22Rv1 (cell line): ENCODE data around the gene NPDC1.

ENCODE experiments used
- H3K27ac ChIP-seq: fragments of 450-650 bp; 2 replicates; pipeline ENCODE4 v1.5.1; 2017
- ZFX ChIP-seq: fragments of 450-650 bp; IDR thresholded peaks from 2 replicates; pipeline ENCODE4 v1.6.1; 2017; ENCODE audit warnings: antibody characterized with exemption, borderline replicate concordance
- TF ChIP-seq, protein P1 (sequence below): fragments of 450-650 bp; IDR thresholded peaks from 2 replicates; pipeline ENCODE4 v1.5.1; 2017; ENCODE audit warnings: mild to moderate bottlenecking

Gene NPDC1

GRCh38 chr9:137001857-137002645 lies 43.9 kb downstream of the NPDC1 start:
- H3K27ac ChIP-seq = no peak overlapping the region
- no peak for TF ChIP-seq ZFX
- TF ChIP-seq, protein P1, sequence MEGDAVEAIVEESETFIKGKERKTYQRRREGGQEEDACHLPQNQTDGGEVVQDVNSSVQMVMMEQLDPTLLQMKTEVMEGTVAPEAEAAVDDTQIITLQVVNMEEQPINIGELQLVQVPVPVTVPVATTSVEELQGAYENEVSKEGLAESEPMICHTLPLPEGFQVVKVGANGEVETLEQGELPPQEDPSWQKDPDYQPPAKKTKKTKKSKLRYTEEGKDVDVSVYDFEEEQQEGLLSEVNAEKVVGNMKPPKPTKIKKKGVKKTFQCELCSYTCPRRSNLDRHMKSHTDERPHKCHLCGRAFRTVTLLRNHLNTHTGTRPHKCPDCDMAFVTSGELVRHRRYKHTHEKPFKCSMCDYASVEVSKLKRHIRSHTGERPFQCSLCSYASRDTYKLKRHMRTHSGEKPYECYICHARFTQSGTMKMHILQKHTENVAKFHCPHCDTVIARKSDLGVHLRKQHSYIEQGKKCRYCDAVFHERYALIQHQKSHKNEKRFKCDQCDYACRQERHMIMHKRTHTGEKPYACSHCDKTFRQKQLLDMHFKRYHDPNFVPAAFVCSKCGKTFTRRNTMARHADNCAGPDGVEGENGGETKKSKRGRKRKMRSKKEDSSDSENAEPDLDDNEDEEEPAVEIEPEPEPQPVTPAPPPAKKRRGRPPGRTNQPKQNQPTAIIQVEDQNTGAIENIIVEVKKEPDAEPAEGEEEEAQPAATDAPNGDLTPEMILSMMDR = no peak

GRCh38 chr9:137000177-137000930 lies 45.6 kb downstream of the NPDC1 start:
- no peak overlapping the region for H3K27ac ChIP-seq
- TF ChIP-seq, protein P1 = no peak
- no peak for TF ChIP-seq ZFX

DNA sequence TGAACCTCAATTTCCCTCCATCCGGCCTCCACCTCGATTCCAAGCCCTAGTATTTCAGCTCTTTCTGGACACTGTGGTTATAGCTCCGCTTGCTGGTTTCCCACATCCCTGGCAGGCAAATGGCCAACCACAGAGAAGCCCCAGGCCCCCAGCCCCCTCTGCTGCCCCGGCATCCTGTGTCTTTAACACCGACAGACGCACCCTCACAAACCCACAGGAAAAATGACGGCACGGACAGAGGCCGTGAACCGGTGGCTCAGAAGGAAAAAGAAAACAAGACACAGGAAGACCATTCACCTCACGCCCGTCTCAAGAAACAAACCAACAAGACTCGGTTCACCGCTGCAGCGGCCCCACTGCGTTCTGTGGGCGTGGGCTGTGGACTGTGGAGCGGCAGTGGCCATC lies 48.1 kb downstream of the NPDC1 start:
- peak overlapping the region; percentile 82; the same call in 1 of the 2 replicates for H3K27ac ChIP-seq
- TF ChIP-seq, protein P1 = no peak
- TF ChIP-seq ZFX = no peak

DNA sequence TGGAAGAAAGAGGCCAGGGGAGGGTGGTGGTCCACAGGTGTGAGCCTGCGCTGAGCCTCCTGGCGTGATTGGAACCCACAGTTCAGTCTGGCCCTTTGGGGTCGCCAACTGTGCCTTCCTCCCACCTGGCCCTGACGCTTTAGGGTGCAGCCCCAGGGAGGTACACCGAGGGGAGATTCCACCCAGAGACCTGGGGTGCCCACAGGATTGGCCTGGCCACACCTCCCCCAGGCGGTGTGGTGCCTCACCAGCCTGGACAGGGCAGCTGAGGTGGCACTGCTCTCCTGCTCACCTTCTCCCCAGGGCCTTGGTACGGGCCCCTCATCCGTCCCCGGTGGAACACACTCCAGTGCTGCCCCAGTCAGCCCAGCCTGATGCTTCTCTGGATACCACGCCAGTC lies 48.6 kb downstream of the NPDC1 start:
- H3K27ac ChIP-seq = peak overlapping the region; percentile 82
- TF ChIP-seq, protein P1 = no peak

DNA sequence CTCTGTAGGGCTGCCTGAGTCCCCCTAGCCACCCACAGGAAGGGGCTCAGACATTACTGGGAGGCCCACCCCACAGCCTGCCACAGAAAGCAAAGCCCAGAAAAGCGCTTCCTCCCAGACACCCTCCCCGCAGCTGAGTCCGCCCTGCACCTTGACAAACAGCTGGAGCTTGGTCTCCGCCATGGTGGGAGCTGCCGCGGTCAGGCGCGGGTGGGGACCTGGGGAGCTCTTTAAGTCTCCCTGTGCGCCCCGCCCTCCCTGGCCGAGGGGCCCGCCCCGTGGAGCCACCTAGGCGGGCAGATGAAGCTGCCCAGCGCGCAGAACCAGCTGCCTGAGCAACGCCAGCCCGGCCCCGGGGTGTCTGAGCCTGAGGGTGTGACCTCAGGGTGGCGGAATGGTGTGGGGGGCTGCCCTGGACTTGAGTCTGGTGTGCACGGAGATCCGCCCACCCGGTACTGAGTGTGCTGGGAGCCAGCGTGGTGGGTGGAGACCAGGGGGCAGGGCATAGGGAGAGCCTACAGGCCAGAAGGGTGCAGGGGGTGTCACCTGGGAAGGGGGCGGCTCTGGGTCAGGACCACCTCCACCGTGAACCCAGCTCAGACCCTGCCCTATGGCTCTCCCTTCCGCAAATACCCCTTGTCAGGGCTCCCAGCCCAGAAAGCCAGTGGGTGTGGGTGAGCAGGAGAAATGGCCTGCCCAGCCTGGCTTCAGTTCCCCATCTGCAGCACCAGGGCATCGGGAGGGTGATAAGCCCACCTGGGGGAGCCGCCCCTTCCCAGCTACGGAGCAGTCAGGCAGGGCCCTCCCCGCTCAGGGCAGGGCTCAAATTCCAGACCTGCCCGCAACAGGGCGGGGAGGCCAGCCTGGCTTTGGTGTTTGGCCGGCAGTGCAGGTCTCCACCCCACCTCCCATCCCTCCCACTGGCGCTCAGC lies 49.4 kb downstream of the NPDC1 start, which contains the start of gene CLIC3:
CLIC3 (minus strand) TSS at position 208 of the 932 bp plus-strand sequence; CDS start at position 183, 25 bp downstream.
- peak within 1 kb of the TSS; percentile 82 for H3K27ac ChIP-seq
- TF ChIP-seq, protein P1 = no peak
- no peak for TF ChIP-seq ZFX

DNA sequence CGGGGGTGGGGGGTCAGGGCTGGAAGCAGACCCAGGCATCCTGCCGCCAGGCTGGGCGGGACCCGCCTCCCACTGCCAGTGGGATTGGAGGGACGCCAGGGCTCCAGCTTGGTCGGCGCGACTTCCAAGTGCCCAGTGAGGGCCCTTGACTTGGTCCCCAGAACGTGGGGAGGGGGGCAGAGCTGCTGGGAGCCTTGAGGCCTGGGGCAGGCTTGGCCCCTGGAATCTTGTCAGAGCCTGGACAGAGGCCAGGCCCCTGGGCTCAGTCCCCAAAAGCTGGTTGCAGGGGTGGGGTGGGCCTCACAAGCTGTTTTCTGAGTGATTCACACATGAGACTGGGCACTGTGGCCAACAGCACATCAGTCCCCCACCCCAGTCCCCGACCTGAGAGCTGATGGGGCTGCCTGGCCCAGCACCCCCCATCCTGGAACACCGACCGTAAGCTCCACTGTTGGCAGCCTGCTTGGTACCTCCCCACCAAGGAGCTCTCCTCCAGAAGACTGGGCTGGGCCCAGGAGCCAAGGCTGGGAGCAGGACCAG lies 50.1 kb downstream of the NPDC1 start:
- peak overlapping the region; percentile 82 for H3K27ac ChIP-seq
- TF ChIP-seq, protein P1 = no peak
- TF ChIP-seq ZFX = no peak
